Left lobe of liver (tissue), 2 donors: Measurements from ENCODE around the gene NOP14. TPM values are rescaled to one million over a fixed set of nuclear protein-coding genes. Genes with fewer than 3 reads are reported as not detected.
"Not testable (repeated sequence)": the region's sequence is repeated elsewhere in the genome, so short reads cannot be mapped to it uniquely, and the experiment has no call there.

Experiments used
- ATAC-seq: fragments of 200-7000 bp; cut with Tn5 transposase; one replicate; pipeline ENCODE4 v1.9.1; 2020; ENCODE audit warnings: mild to moderate bottlenecking, moderate library complexity
- DNase-seq: peaks from one replicate; pipeline ENCODE4 v3.0.0-alpha.2; 2020; ENCODE audit warnings: low spot score
- total RNA-seq: library from RNA; stranded (reverse); gene quantifications from one replicate; pipeline ENCODE4 v1.2.1, GENCODE V29; 2021
- donor health status: DM: no; HTN: no; CAD: no; lungs with moderate emphysema.
- donor health status: DM: no; HTN: yes; CAD: no.

NOP14 gene
- 18.7 TPM for total RNA-seq

DNA sequence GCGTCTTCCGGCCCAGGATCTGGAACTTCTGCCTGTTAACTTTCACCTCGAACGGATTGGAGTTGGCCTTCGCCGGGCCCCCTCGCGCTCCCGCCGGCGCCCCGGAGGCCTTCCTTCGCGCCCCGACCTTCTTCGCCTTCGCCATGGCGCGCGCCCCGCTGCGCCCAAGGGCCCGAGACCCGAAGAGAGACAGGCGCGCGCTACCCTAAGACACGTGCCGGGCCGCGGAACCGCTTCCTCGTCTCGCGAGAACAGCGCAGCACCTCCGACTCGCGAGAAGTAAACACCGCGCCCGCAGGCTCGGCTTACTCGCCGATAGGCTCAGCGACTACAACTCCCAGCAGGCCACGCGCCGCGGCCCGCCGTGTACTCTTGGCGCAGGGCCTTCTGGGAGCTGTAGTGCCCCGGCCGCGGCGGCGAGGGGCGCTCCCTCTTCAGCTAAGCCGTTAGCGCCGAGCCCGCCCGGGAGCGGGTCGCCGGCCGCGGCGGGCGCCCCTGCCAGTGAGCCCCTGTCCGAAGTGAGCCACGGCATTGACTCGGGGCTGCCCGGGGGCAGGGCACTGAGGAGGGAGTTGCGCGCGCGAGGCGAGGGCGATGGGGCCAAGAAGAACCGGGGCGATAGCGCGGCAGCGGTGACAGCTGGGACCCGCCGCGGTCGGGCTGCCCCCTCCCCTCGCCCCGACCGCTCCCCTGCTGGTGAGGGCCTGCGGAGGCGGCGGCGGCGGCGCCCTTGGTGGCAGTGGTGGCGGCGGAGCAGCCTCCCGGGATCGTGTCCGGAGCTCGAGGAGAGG, at the start of gene NOP14, which contains the start of gene GRK4:
NOP14 (minus strand) TSS at position 232 of the 791 bp plus-strand sequence; CDS start at position 145, 87 bp downstream.
GRK4 (plus strand) TSS at position 397 of the 791 bp plus-strand sequence. CDS start 500 bp downstream, outside the sequence.
- peak; percentile 94 for ATAC-seq
- peak; percentile 99 for DNase-seq

DNA sequence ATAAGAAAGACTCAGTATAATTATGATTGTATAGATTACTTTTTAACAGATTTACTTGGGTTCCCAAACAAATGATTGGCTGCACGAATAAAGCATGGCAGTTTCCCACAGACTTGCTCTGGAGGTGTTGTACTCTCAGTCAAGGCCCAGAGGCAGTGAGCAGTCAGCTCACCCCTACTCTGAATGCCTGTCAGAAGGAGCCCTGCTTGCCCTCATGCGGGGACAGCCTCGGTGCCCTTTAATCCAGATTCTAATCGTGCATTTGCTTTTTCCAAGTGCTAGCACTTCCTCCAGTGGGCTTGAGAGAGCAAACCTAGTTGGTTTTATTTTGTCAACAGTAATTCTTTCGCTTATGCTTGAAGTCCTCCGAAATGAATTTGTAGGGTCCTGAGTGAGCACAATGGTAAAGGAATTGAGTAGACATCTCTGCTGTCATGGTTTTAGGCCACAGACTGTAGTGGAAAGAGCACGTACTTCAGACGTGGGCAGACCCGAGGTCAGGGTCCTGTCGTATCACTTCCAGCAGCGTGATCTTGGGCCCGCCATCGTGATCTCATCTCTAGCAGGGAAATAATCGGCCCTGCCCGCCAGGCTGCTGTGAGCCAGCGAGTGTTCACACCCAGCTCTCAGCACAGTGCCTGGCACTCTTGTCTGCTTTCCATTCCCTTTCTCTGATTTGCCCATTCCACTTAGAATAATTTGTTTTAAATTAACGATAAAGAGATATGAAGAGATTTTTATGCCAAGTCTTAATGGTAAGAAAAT, 48.4 kb upstream of the NOP14 start:
- DNase-seq (no peak), ATAC-seq (no peak)

GRCh38 chr4:3010998-3011397, 47.8 kb upstream of the NOP14 start:
- DNase-seq (no peak), ATAC-seq (no peak)

- ATAC-seq (no peak), DNase-seq (no peak)
Observed at GRCh38 chr4:3010577-3010976, 47.4 kb upstream of the NOP14 start.

DNA sequence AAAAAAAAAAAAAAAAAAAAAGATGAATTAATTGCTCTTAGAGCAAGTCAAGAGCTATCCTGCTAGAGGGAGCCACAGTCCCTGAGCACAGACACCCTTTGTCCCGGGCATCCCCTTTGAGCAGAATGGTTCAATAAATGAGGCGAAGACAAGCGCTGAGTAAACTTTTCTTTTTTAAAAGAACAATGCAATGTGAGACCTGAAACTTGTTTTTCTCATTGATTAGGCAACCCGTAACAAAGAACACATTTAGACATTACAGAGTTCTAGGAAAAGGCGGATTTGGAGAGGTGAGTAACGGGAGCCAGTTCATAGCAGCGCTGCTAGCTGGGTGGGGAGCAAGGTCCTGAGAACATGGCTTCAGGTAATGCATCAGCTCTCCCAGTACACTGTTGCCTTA, 46.2 kb upstream of the NOP14 start:
- peak; percentile 49 for ATAC-seq
- no peak for DNase-seq

DNA sequence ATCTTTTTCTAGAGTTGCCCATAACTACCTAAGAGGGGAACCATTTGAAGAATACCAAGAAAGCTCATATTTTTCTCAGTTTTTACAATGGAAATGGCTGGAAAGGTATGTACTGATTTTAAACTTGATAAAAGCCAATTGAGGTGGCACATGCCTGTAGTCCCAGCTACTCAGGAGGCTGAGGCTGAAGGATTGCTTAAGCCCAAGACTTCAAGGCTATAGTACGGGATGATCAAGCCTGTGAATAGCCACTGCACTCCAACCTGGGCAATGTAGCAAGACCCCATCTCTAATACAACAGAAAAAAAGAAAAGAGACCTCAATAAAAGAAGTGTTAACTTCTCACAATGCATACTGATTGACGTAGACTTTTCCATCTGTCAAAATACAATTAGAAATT, 44.5 kb upstream of the NOP14 start:
- ATAC-seq, result no peak
- no peak for DNase-seq

DNA sequence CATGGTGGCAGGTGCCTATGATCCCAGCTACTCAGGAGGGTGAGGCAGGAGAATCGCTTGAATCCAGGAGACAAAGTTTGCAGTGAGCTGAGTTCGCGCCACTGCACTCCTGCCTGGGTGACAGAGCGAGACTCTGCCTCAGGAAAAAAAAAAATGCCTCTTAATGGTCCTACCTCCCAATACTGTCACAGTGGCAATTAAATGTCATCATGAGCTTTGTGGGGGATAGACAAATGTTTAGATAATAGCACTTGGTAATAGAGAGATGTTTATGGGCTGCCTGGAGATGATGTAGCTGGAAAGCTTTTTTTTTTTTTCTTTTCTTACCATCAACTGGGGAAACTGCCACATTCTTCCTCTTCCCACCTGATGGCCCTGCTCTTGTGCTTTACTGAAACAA, 33.2 kb upstream of the NOP14 start:
- ATAC-seq, result no peak
- no peak for DNase-seq

- no peak for DNase-seq
Observed at GRCh38 chr4:2995546-2996265, 32.5 kb upstream of the NOP14 start.

DNA sequence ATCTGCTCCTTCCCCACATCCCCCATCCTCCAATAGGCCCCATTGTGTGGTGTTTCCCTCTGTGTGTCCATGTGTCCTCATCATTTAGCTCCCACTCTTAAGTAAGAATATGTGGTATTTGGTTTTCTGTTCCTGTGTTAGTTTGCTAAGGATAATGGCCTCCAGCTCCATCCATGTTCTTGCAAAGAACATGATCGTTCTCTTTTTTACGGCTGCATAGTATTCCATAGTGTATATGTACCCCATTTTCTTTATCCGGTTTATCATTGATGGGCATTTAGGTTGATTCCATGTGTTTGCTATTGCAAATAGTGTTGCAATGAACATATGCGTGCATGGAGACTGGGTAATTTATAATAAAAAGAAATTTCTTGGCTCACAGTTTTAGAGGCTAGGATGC, 31.7 kb upstream of the NOP14 start:
- no peak for ATAC-seq

More at GRCh38 chr4:2995546-2996265, 32.5 kb upstream of the NOP14 start:
- no peak for ATAC-seq

GRCh38 chr4:2991243-2991642, 28.0 kb upstream of the NOP14 start:
- no peak for ATAC-seq
- DNase-seq, result no peak

More for the DNA sequence above, 31.7 kb upstream of the NOP14 start:
- no peak for DNase-seq

GRCh38 chr4:2983715-2984114, 20.5 kb upstream of the NOP14 start:
- not testable (repeated sequence) for DNase-seq, ATAC-seq

- ATAC-seq, result no peak
- no peak for DNase-seq
Observed at GRCh38 chr4:2982012-2982411, 18.8 kb upstream of the NOP14 start.

DNA sequence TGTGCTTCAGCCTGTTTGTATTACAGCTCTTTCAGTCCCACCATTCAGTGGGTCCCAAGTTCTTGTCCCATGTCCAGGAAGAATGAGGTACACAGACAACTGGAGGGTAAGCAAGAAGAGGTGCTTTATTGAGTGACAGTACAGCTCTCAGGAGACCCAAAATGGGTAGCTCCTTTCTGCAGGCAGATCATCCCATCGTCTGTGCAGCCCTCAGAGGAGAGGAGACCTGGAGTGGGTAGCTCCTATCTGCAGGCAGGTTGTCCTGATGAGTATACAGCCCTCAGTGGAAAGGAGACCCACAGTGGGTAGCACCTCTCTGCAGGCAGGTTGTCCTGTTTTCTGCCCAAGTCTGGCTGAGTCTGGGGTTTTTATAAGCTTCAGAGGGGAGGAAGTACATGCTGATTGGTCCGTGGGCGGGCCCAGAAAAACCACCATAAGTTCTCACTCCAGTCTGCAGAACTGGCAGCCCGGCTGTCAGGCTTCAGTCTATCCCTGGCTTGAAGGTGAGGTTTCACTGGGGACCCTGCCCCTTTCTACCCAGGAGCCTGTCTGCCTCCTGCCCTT, 18.1 kb upstream of the NOP14 start:
- no peak for ATAC-seq

DNA sequence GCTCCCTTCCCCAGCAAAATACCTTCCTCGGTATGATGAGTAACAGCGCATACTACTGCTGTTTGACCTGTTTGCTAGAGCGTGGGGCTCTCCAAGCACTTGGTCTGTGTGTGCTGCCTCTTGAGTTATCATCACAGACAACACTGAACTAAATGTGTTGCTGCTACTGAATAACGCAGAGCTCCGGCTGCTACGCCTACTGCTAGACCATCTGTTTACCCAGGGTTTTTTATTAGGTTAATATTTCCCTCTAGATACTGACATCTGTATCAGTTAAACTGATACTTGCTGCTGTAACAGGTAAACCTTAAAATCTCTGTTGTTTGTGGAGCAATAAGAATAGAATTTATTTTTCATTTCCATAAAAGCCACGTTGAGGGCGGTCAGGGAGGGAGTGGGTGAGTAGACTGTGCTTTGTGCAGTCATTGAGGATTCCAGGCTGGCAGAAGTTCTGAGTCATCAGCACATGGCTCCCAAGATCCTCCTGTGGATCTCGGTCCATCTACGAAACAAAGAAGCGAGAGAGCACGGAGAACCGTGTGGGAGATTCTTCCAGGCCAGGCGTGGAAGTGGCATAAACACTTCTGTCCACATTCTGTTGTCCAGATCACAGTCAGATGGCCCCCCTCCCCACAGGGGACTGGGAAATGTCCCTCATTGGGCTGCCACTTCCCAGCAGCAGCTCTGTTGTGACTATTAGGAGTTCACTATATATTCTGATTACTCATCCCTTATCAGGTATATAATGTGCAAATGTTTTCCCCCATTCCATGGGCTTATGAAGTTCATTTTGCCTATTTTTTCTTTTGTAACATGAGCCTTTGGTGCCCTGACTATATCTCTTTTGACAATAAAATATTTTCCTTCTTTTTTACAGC, 14.2 kb upstream of the NOP14 start:
- ATAC-seq (no peak), DNase-seq (no peak)

More for the DNA sequence above, 18.1 kb upstream of the NOP14 start:
- DNase-seq, result no peak

DNA sequence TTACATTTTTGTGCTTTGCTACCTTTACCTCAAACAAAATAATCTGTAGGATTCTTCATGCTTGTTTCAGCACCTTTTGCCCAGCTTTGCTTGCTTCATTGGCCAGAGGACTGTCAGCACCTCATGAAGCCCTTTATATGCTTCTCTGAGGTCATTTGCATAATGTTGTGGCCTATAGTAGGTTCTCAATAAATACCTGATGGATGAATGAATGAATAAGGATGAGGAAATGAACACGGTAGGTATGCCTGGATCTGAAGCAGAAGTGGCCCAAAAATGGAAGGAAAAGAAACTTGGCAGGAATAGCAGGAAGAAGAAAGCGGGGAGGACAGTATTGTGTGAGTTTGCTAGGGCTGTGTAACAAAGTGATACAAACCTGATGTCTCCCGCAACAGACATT, 8.1 kb upstream of the NOP14 start:
- ATAC-seq, result no peak

GRCh38 chr4:2968381-2968780, 5.2 kb upstream of the NOP14 start:
- DNase-seq (no peak), ATAC-seq (no peak)

More for the DNA sequence above, 8.1 kb upstream of the NOP14 start:
- DNase-seq, result no peak

GRCh38 chr4:2965262-2965661, 2.1 kb upstream of the NOP14 start:
- DNase-seq, result no peak
- no peak for ATAC-seq

- DNase-seq (no peak), ATAC-seq (no peak)
Observed at GRCh38 chr4:2964706-2965258, 1.6 kb upstream of the NOP14 start.

DNA sequence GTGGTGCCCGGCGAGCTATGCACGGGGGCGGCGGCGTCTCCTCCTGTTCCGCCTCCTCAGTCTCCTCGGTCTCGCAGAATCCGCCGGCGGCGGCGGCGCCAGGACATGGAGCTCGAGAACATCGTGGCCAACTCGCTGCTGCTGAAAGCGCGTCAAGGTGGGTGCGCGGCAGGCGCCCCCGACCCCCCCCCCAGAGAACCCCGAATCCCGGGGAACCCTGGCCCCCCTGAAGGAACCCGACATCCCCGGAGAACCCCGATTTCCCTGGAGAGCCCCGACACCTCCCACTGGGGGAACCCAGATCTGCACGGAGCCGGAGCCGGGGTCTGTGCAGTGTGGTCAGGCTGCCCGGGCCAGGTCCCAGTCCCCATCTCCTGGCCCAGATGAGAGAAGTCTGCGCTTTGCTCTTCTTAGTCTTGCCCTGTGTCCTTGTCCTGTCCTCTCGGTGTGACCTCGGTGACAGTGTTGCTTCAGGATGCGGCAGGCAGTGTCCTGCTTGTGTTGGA, 813 bp upstream of the NOP14 start:
- DNase-seq (no peak), ATAC-seq (peak; percentile 55)
